ENCODE data around the gene EEFSEC. TPM values are rescaled to one million over a fixed set of nuclear protein-coding genes. Genes with fewer than 3 reads are reported as not detected.
A peak's percentile ranks its signal among the peaks of the same experiment; 100 is the strongest.

EEFSEC gene
- total and polyA plus RNA-seq, 2 of the 8 experiments (the other 6 are each of a cell fraction or from before 2014, with no cell fraction given) = 13.1 to 19.8 TPM

- Histone ChIP-seq H3K27ac (ENCODE audit: low read depth, low read length) (no peak overlapping the region), H4K20me1 (replicated peaks in 1 of 2; ENCODE audit: control insufficient read depth in 1 of 2, insufficient read depth in 2 of 2, low read length in 2 of 2) (no peaks in the 10 kb centered on the region), H3K9ac (replicated peaks in 1 of 4; ENCODE audit: extremely low read depth in 1 of 4, low read depth in 3 of 4, low read length in 3 of 4) (no peak overlapping the region), H3K4me3 (ENCODE audit: extremely low read depth in 1 of 4, insufficient read depth in 2 of 4, low read depth in 3 of 4, low read length in 4 of 4) (no peak overlapping the region), H2BK20ac (ENCODE audit: low read length) (no peak overlapping the region), H3K4me2 (ENCODE audit: insufficient read depth in 1 of 2, low read depth in 2 of 2, low read length in 2 of 2) (no peak overlapping the region), H4K8ac (ENCODE audit: extremely low read depth, insufficient read depth, low read length) (peak overlapping the region; percentile 47; the same call in 1 of the 2 replicates), H3K79me2 (ENCODE audit: control insufficient read depth in 1 of 2, insufficient read depth in 2 of 2, low read length in 2 of 2) (no peaks in the 10 kb centered on the region), H2AK5ac (ENCODE audit: low read depth, low read length) (no peak overlapping the region), H4K91ac (replicated peaks; ENCODE audit: insufficient read length, low read length) (no peak overlapping the region), H3K4ac (replicated peaks; ENCODE audit: insufficient read length, low read depth, low read length) (no peak overlapping the region), H3K56ac (replicated peaks; ENCODE audit: insufficient read length, low read depth, low read length) (no peak overlapping the region), H2BK12ac (ENCODE audit: low read depth, low read length) (no peak overlapping the region), H3K9me3 (ENCODE audit: insufficient read depth in 2 of 2, low read depth in 1 of 2, low read length in 1 of 2) (no peaks in the 10 kb centered on the region), H2BK5ac (ENCODE audit: low read depth, low read length) (no peak overlapping the region), H3K14ac (ENCODE audit: insufficient read length) (no peak overlapping the region), H2BK15ac (ENCODE audit: low read length) (no peak overlapping the region), H3K23me2 (ENCODE audit: low read depth, low read length) (peaks cover 2% of the 10 kb centered on the region; the same call in 1 of the 2 replicates), H3K23ac (ENCODE audit: insufficient read length) (no peak overlapping the region), H3K27me3 (replicated peaks in 1 of 4; ENCODE audit: control insufficient read depth in 3 of 4, extremely low read depth in 1 of 4, insufficient read depth in 3 of 4, low read length in 3 of 4) (no peaks in the 10 kb centered on the region; a peak in 1 of 7 replicates), H2BK120ac (replicated peaks; ENCODE audit: low read depth, low read length) (no peak overlapping the region), H3K79me1 (ENCODE audit: low read depth, low read length) (no peaks in the 10 kb centered on the region), H3K4me1 (replicated peaks in 1 of 4; ENCODE audit: control insufficient read depth in 3 of 4, insufficient read depth in 4 of 4, low read length in 3 of 4) (peaks cover 0 to 21% (median 15%) of the 10 kb centered on the region in 4 experiments; a peak in 6 of 7 replicates), H3K18ac (ENCODE audit: extremely low read depth, low read length) (no peak overlapping the region), H3K36me3 (ENCODE audit: control insufficient read depth in 2 of 4, insufficient read depth in 4 of 4, low read length in 3 of 4) (no peaks in the 10 kb centered on the region), H4K5ac (ENCODE audit: insufficient read length, low read depth, low read length) (no peak overlapping the region), H2AFZ (ENCODE audit: low read length) (no peak overlapping the region)
- FAIRE-seq (no peak), DNase-seq (ENCODE audit: low read depth in 1 of 2, low spot score in 2 of 2) (no peak)
- ChIA-PET CTCF (ENCODE audit: partially characterized antibody) (interaction anchor here (1.1 to 2.8 kb wide), 5 partner anchors 9 to 128 kb away, joined by 3 to 19 read pairs (median 3); no protein-coding TSS in a partner anchor), POLR2A (ENCODE audit: partially characterized antibody) (no interaction called here)
- TF ChIP-seq KDM5A (IDR thresholded peaks at IDR 0.05; ENCODE audit: low read length) (no peak), CREB1 (IDR thresholded peaks at IDR 0.05) (no peak), TAF1 (IDR thresholded peaks at IDR 0.05; ENCODE audit: low read depth, low read length) (no peak), TEAD4 (IDR thresholded peaks at IDR 0.05; ENCODE audit: low read depth, low read length) (no peak), EZH2 (IDR thresholded peaks at IDR 0.05; ENCODE audit: low read depth, low read length, severe bottlenecking) (no peak), KDM4A (IDR thresholded peaks at IDR 0.05; ENCODE audit: low read depth, low read length, severe bottlenecking) (no peak), USF2 (IDR thresholded peaks at IDR 0.05; ENCODE audit: low read length) (no peak), SP1 (IDR thresholded peaks at IDR 0.05; ENCODE audit: low read depth, low read length) (no peak), JUN (IDR thresholded peaks at IDR 0.05; ENCODE audit: low read depth, low read length) (no peak)
- 90% methylated on average over 15 of the region's 16 CpGs; no CpG with 5 or more reads in 1 of the 2 experiments for WGBS, 2 experiments (ENCODE audit: extremely low coverage in 1 of 2, insufficient coverage in 1 of 2, insufficient read length in 1 of 2, insufficient replicate concordance in 2 of 2, low coverage in 1 of 2, low lambda C conversion rate in 2 of 2, missing lambda C conversion rate in 1 of 2)
Observed at GRCh38 chr3:128415200-128415772, 262.0 kb downstream of the EEFSEC start.
